Osteoblast (primary cell): ENCODE data around the gene TRIM66. TPM values are rescaled to one million over a fixed set of nuclear protein-coding genes. Genes with fewer than 3 reads are reported as not detected.

ENCODE experiments used
- DNase-seq: peaks from one replicate; pipeline ENCODE4 v3.0.0; 2011; ENCODE audit warnings: low spot score, mixed read lengths; ENCODE audit not compliant: insufficient read length; ENCODE audit errors: missing footprints
- H2AFZ ChIP-seq: 2 replicates; pipeline ENCODE4 v1.6.0; 2011; ENCODE audit warnings: mild to moderate bottlenecking, low read length
- H3K27ac ChIP-seq: 2 replicates; pipeline ENCODE4 v1.5.1; 2011; ENCODE audit warnings: mild to moderate bottlenecking, low read depth, low read length, moderate library complexity
- H3K27me3 ChIP-seq: 2 replicates; pipeline ENCODE4 v1.6.0; 2012; ENCODE audit warnings: mild to moderate bottlenecking, control low read depth, inconsistent platforms, low read length, moderate library complexity; ENCODE audit not compliant: insufficient read depth
- H3K36me3 ChIP-seq: 2 replicates; pipeline ENCODE4 v1.5.1; 2011; ENCODE audit warnings: mild to moderate bottlenecking, low read length, control low read depth, moderate library complexity; ENCODE audit not compliant: insufficient read depth
- H3K4me1 ChIP-seq: 2 replicates; pipeline ENCODE4 v1.5.1; 2011; ENCODE audit warnings: mild to moderate bottlenecking, low read length, control low read depth, moderate library complexity; ENCODE audit not compliant: insufficient read depth
- H3K4me2 ChIP-seq: 2 replicates; pipeline ENCODE4 v1.6.0; 2011; ENCODE audit warnings: mild to moderate bottlenecking, low read length; ENCODE audit not compliant: insufficient read depth
- H3K4me3 ChIP-seq: fragments of 200-600 bp; sonication (generic); 3 replicates; pipeline ENCODE4 v1.5.1; 2012; ENCODE audit warnings: mild to moderate bottlenecking, low read length, inconsistent platforms; ENCODE audit not compliant: insufficient read depth
- H3K79me2 ChIP-seq: 2 replicates; pipeline ENCODE4 v1.6.0; 2012; ENCODE audit warnings: mild to moderate bottlenecking, low read length, control low read depth, inconsistent platforms; ENCODE audit not compliant: insufficient read depth
- H3K9me3 ChIP-seq: 2 replicates; pipeline ENCODE4 v1.5.1; 2011; ENCODE audit warnings: low read depth, low read length, control low read depth
- H4K20me1 ChIP-seq: 2 replicates; pipeline ENCODE4 v1.6.0; 2012; ENCODE audit warnings: mild to moderate bottlenecking, low read length, control low read depth; ENCODE audit not compliant: insufficient read depth
- total RNA-seq: library from RNA; depleted of rRNA; stranded (reverse); fragments of >200 nt; gene quantifications from 2 replicates; pipeline ENCODE4 v1.2.3, GENCODE V29; 2012
- TF ChIP-seq, protein P1 (sequence below): IDR thresholded peaks from 2 replicates; pipeline ENCODE4 v1.5.1; 2011; ENCODE audit warnings: mild to moderate bottlenecking, low read depth, low read length, moderate library complexity; ENCODE audit errors: extremely low read depth

Gene TRIM66
- total RNA-seq, 1 donor: 9.0 TPM

DNA sequence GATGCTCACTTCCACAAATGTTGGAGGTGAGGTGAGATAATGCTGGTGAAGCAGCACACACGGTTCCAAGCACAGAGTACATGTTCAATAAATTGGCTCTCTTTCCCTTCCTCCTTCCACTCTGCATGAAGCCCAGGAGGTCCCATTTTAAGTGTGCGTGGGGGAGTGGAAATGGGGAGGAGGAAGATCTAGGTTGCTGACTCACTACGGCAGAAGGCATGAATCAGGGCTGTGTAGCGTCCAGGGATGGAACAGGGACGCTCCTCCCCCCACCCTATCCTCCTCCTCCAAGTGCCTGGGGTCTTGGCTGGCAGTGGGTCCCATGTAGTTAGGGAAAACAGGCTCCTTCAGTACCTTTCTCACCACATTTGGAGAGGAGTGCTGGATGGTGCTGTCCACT, 44.2 kb downstream of the TRIM66 start:
- Histone ChIP-seq H4K20me1 (no peaks in the 10 kb centered on the region), H3K36me3 (no peaks in the 10 kb centered on the region), H3K4me2 (no peak overlapping the region), H3K9me3 (no peaks in the 10 kb centered on the region), H2AFZ (peak overlapping the region; percentile 11), H3K4me1 (peaks cover 6% of the 10 kb centered on the region), H3K27me3 (no peaks in the 10 kb centered on the region), H3K27ac (no peak overlapping the region), H3K79me2 (no peaks in the 10 kb centered on the region), H3K4me3 (no peak overlapping the region)
- no peak for DNase-seq
- TF ChIP-seq, protein P1, sequence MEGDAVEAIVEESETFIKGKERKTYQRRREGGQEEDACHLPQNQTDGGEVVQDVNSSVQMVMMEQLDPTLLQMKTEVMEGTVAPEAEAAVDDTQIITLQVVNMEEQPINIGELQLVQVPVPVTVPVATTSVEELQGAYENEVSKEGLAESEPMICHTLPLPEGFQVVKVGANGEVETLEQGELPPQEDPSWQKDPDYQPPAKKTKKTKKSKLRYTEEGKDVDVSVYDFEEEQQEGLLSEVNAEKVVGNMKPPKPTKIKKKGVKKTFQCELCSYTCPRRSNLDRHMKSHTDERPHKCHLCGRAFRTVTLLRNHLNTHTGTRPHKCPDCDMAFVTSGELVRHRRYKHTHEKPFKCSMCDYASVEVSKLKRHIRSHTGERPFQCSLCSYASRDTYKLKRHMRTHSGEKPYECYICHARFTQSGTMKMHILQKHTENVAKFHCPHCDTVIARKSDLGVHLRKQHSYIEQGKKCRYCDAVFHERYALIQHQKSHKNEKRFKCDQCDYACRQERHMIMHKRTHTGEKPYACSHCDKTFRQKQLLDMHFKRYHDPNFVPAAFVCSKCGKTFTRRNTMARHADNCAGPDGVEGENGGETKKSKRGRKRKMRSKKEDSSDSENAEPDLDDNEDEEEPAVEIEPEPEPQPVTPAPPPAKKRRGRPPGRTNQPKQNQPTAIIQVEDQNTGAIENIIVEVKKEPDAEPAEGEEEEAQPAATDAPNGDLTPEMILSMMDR: no peak

DNA sequence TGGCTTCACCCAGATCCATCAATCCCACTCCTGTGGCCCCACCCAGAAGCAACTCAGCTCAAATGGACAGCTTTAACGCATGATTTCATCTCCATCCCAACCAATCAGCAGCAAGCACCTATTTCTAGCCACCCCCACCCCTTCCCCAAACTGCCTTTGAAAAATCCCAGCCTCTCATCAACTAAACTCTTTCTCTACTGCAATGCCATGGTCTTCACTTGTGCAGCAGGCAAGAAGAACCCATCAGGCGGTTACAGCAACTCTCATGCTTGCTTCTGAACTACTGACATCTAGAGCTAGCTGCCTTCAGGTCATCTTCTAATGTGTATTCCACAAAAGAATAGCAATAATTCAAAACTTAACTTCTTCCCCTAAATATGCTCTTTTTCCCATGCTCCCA, 46.3 kb downstream of the TRIM66 start:
- H4K20me1 ChIP-seq: no peaks in the 10 kb centered on the region
- H3K27ac ChIP-seq: no peak overlapping the region
- no peaks in the 10 kb centered on the region for H3K9me3 ChIP-seq
- no peak overlapping the region for H2AFZ ChIP-seq
- DNase-seq: no peak
- peaks cover 13% of the 10 kb centered on the region for H3K4me1 ChIP-seq
- H3K27me3 ChIP-seq: no peaks in the 10 kb centered on the region
- TF ChIP-seq, protein P1: no peak
- no peak overlapping the region for H3K4me2 ChIP-seq
- no peak overlapping the region for H3K4me3 ChIP-seq
- no peaks in the 10 kb centered on the region for H3K36me3 ChIP-seq
- no peaks in the 10 kb centered on the region for H3K79me2 ChIP-seq

DNA sequence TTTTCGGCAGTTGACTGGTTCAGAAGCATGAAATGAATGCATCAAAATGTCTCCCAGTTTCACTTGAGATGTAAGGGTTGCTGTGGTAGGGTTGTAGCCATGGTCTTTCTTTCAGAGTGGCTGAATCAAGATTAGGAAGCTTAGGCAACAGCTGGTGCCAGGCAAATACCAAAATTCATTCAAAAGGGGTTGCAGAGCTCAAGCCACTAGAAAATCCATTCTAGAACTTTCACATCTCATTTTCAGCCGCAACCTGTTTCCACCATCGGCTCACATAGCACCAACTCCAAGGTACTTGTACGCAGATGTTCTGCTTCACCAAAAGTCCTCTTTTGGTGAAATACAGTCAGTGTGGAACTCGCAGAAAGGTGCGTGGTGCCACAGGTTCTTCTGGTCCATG, 48.0 kb downstream of the TRIM66 start:
- TF ChIP-seq, protein P1: no peak
- H3K36me3 ChIP-seq: no peaks in the 10 kb centered on the region

DNA sequence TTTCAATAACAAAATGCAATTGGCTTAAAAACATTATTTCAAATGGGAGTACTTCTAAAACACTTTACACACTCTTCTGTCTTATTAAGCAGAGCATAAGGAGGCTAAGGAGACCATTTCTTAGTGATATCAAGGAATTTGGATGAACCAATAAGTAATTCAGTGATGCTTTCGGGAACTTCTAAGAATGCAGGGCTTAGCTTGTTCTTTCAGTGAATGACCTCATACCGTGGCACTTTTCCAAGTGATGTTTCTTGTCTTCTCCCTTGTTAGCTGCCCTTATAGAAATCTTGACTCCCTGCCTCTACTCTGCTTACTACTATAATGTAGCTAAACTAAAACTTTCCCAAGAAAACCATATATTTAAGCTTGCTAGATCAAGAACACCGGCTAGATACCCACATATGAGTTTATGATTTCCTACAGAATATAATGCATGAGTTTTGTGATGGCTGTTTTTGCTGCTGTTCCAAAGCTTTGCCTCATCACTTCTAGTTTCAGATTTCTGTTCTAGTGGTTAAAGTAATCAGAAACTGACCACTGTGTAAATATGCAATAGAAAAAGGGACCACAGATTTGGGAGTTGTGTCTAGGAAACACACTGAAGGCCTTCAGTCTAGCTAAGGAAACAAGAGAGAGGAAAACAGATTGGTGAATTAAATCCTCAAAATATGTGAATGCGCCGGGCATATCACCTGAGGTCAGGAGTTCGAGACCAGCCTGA, 50.9 kb downstream of the TRIM66 start:
- no peak overlapping the region for H3K27ac ChIP-seq
- TF ChIP-seq, protein P1: no peak
- H3K4me2 ChIP-seq: peak overlapping the region; percentile 31
- H3K9me3 ChIP-seq: no peaks in the 10 kb centered on the region
- H4K20me1 ChIP-seq: no peaks in the 10 kb centered on the region
- H3K4me3 ChIP-seq: no peak overlapping the region
- no peaks in the 10 kb centered on the region for H3K79me2 ChIP-seq
- no peaks in the 10 kb centered on the region for H3K36me3 ChIP-seq
- DNase-seq: no peak
- no peaks in the 10 kb centered on the region for H3K27me3 ChIP-seq
- H3K4me1 ChIP-seq: peaks cover 7% of the 10 kb centered on the region
- H2AFZ ChIP-seq: no peak overlapping the region

More for the DNA sequence above, 48.0 kb downstream of the TRIM66 start:
- no peak for DNase-seq
- H2AFZ ChIP-seq: no peak overlapping the region
- H4K20me1 ChIP-seq: no peaks in the 10 kb centered on the region
- no peak overlapping the region for H3K27ac ChIP-seq
- H3K9me3 ChIP-seq: no peaks in the 10 kb centered on the region
- no peak overlapping the region for H3K4me3 ChIP-seq
- H3K27me3 ChIP-seq: no peaks in the 10 kb centered on the region
- H3K4me1 ChIP-seq: peaks cover 13% of the 10 kb centered on the region
- H3K79me2 ChIP-seq: no peaks in the 10 kb centered on the region
- H3K4me2 ChIP-seq: no peak overlapping the region
